GM18511 (cell line): Measurements from ENCODE around the gene HES2.
"Not testable (repeated sequence)": the region's sequence is repeated elsewhere in the genome, so short reads cannot be mapped to it uniquely, and the experiment has no call there.

Experiments used
- ATAC-seq: cut with Tn5 transposase; IDR thresholded peaks from one replicate; pipeline ENCODE4 v1.9.1; 2021; ENCODE audit warnings: mild to moderate bottlenecking, moderate library complexity; ENCODE audit not compliant: unreplicated experiment

HES2 gene

GRCh38 chr1:6419397-6419803, 319 bp downstream of the HES2 start:
- ATAC-seq = no peak

- ATAC-seq = no peak
Measured at GRCh38 chr1:6418668-6419396, 887 bp downstream of the HES2 start.

- no peak for ATAC-seq
Measured at GRCh38 chr1:6417961-6418667, 1.6 kb downstream of the HES2 start.

- ATAC-seq = no peak
Measured at GRCh38 chr1:6416906-6417305, 2.8 kb downstream of the HES2 start.

- no peak for ATAC-seq
Measured at GRCh38 chr1:6416295-6416656, 3.4 kb downstream of the HES2 start.

- ATAC-seq = no peak
Measured at GRCh38 chr1:6414881-6415626, 4.7 kb downstream of the HES2 start.

GRCh38 chr1:6414443-6414844, 5.3 kb downstream of the HES2 start:
- ATAC-seq = peak; percentile 85

GRCh38 chr1:6412896-6413295, 6.8 kb downstream of the HES2 start:
- ATAC-seq = no peak

GRCh38 chr1:6410248-6410893, 9.3 kb downstream of the HES2 start:
- no peak for ATAC-seq

- ATAC-seq = no peak
Measured at GRCh38 chr1:6409733-6410132, 10.0 kb downstream of the HES2 start.

GRCh38 chr1:6409053-6409452, 10.7 kb downstream of the HES2 start:
- no peak for ATAC-seq

- ATAC-seq = no peak
Measured at GRCh38 chr1:6408023-6408422, 11.7 kb downstream of the HES2 start.

GRCh38 chr1:6401673-6402072, 18.0 kb downstream of the HES2 start:
- no peak for ATAC-seq

GRCh38 chr1:6399294-6399693, 20.4 kb downstream of the HES2 start:
- no peak for ATAC-seq

- ATAC-seq = no peak
Measured at GRCh38 chr1:6397844-6398441, 21.8 kb downstream of the HES2 start.

GRCh38 chr1:6396998-6397397, 22.7 kb downstream of the HES2 start:
- ATAC-seq = no peak

GRCh38 chr1:6395781-6396244, 23.9 kb downstream of the HES2 start:
- ATAC-seq = not testable (repeated sequence)

- ATAC-seq = not testable (repeated sequence)
Measured at GRCh38 chr1:6395130-6395529, 24.6 kb downstream of the HES2 start.

GRCh38 chr1:6393400-6394187, 26.1 kb downstream of the HES2 start, which contains the start of gene ACOT7:
TSS of gene ACOT7 (minus strand) at chr1:6393767. CDS start at chr1:6393399, 368 bp downstream.
- ATAC-seq = peak; percentile 83
